Activated gamma-delta T cell treated with anti-CD3 and anti-CD28 coated beads, Interleukin-2, amount 50 U/mL, for 16 hours (primary cell): ENCODE data around the gene BMP7.

Experiments used
- DNase-seq: peaks from one replicate; pipeline ENCODE4 v3.0.0-alpha.2; 2020; ENCODE audit warnings: low read depth

The BMP7 gene

GRCh38 chr20:57266291-57267157 is at the start of gene BMP7:
BMP7 (minus strand) TSS chr20:57266641; CDS start chr20:57266122, 519 bp downstream.
- DNase-seq, result no peak

GRCh38 chr20:57315976-57316480 is 49.6 kb upstream of the BMP7 start:
- no peak for DNase-seq

GRCh38 chr20:57315083-57315975 is 48.9 kb upstream of the BMP7 start:
- no peak for DNase-seq

GRCh38 chr20:57313951-57314350 is 47.5 kb upstream of the BMP7 start:
- no peak for DNase-seq

- no peak for DNase-seq
These were observed 46.8 kb upstream of the BMP7 start for GRCh38 chr20:57313230-57313629.

GRCh38 chr20:57312138-57312537 is 45.7 kb upstream of the BMP7 start:
- DNase-seq, result no peak

GRCh38 chr20:57310821-57311514 is 44.5 kb upstream of the BMP7 start:
- no peak for DNase-seq

GRCh38 chr20:57309544-57310115 is 43.2 kb upstream of the BMP7 start:
- DNase-seq, result no peak

GRCh38 chr20:57308451-57309271 is 42.2 kb upstream of the BMP7 start:
- DNase-seq, result no peak

GRCh38 chr20:57306747-57307146 is 40.3 kb upstream of the BMP7 start:
- no peak for DNase-seq

GRCh38 chr20:57301026-57301425 is 34.6 kb upstream of the BMP7 start:
- DNase-seq, result no peak

- DNase-seq, result no peak
These were observed 32.0 kb upstream of the BMP7 start for GRCh38 chr20:57298457-57298856.

GRCh38 chr20:57294550-57294949 is 28.1 kb upstream of the BMP7 start:
- DNase-seq, result no peak

- no peak for DNase-seq
These were observed 27.6 kb upstream of the BMP7 start for GRCh38 chr20:57293995-57294394.

- no peak for DNase-seq
These were observed 26.2 kb upstream of the BMP7 start for GRCh38 chr20:57292611-57293010.

GRCh38 chr20:57291694-57292093 is 25.3 kb upstream of the BMP7 start:
- no peak for DNase-seq

GRCh38 chr20:57291003-57291402 is 24.6 kb upstream of the BMP7 start:
- no peak for DNase-seq

GRCh38 chr20:57290178-57290484 is 23.7 kb upstream of the BMP7 start:
- DNase-seq, result no peak

GRCh38 chr20:57289391-57290177 is 23.1 kb upstream of the BMP7 start:
- no peak for DNase-seq

GRCh38 chr20:57288651-57289277 is 22.3 kb upstream of the BMP7 start:
- no peak for DNase-seq
